D341Med (cell line): Measurements from ENCODE around the gene DCBLD2.
"Not testable (repeated sequence)": the region's sequence is repeated elsewhere in the genome, so short reads cannot be mapped to it uniquely, and the experiment has no call there.

Experiments
- DNase-seq: peaks from one replicate; pipeline ENCODE4 v3.0.0; 2012; ENCODE audit warnings: low spot score

Gene DCBLD2

GRCh38 chr3:98831060-98831459 lies 70.4 kb downstream of the DCBLD2 start:
- not testable (repeated sequence) for DNase-seq

GRCh38 chr3:98829246-98829832 lies 72.2 kb downstream of the DCBLD2 start:
- no peak for DNase-seq

GRCh38 chr3:98827221-98827920 lies 74.1 kb downstream of the DCBLD2 start:
- DNase-seq = no peak

- no peak for DNase-seq
These were observed 75.4 kb downstream of the DCBLD2 start for GRCh38 chr3:98826126-98826525.

GRCh38 chr3:98824256-98824655 lies 77.2 kb downstream of the DCBLD2 start:
- peak; percentile 59 for DNase-seq

- peak; percentile 31 for DNase-seq
These were observed 77.7 kb downstream of the DCBLD2 start for GRCh38 chr3:98823791-98824190.

GRCh38 chr3:98821063-98821462 lies 80.4 kb downstream of the DCBLD2 start:
- no peak for DNase-seq

- peak; percentile 37 for DNase-seq
These were observed 83.9 kb downstream of the DCBLD2 start for GRCh38 chr3:98817547-98818041.

GRCh38 chr3:98814817-98815420 lies 86.6 kb downstream of the DCBLD2 start:
- no peak for DNase-seq

- DNase-seq = peak; percentile 40
These were observed 88.6 kb downstream of the DCBLD2 start for GRCh38 chr3:98812851-98813374.

- no peak for DNase-seq
These were observed 90.4 kb downstream of the DCBLD2 start for GRCh38 chr3:98811048-98811447.

GRCh38 chr3:98809557-98809956 lies 91.9 kb downstream of the DCBLD2 start:
- DNase-seq = no peak

GRCh38 chr3:98808071-98808470 lies 93.4 kb downstream of the DCBLD2 start:
- no peak for DNase-seq

GRCh38 chr3:98807561-98807960 lies 93.9 kb downstream of the DCBLD2 start:
- no peak for DNase-seq

GRCh38 chr3:98807011-98807410 lies 94.5 kb downstream of the DCBLD2 start:
- DNase-seq = no peak

GRCh38 chr3:98806521-98806920 lies 95.0 kb downstream of the DCBLD2 start:
- DNase-seq = no peak

GRCh38 chr3:98805571-98805970 lies 95.9 kb downstream of the DCBLD2 start:
- DNase-seq = no peak

GRCh38 chr3:98801043-98801747 lies 100.3 kb downstream of the DCBLD2 start:
- no peak for DNase-seq

- no peak for DNase-seq
These were observed 101.1 kb downstream of the DCBLD2 start for GRCh38 chr3:98800401-98800800.

- no peak for DNase-seq
These were observed 102.0 kb downstream of the DCBLD2 start for GRCh38 chr3:98799479-98799878.

- DNase-seq = no peak
These were observed 102.7 kb downstream of the DCBLD2 start for GRCh38 chr3:98798820-98799219.

- DNase-seq = no peak
These were observed 103.6 kb downstream of the DCBLD2 start for GRCh38 chr3:98797905-98798304.
